CD4-positive, alpha-beta T cell treated with Interleukin-21 for 1 hour (primary cell): ENCODE data around the gene TRHDE.

Source experiments
- DNase-seq: peaks from one replicate; pipeline ENCODE4 v3.0.0-alpha.2; 2020

Gene TRHDE, protein sequence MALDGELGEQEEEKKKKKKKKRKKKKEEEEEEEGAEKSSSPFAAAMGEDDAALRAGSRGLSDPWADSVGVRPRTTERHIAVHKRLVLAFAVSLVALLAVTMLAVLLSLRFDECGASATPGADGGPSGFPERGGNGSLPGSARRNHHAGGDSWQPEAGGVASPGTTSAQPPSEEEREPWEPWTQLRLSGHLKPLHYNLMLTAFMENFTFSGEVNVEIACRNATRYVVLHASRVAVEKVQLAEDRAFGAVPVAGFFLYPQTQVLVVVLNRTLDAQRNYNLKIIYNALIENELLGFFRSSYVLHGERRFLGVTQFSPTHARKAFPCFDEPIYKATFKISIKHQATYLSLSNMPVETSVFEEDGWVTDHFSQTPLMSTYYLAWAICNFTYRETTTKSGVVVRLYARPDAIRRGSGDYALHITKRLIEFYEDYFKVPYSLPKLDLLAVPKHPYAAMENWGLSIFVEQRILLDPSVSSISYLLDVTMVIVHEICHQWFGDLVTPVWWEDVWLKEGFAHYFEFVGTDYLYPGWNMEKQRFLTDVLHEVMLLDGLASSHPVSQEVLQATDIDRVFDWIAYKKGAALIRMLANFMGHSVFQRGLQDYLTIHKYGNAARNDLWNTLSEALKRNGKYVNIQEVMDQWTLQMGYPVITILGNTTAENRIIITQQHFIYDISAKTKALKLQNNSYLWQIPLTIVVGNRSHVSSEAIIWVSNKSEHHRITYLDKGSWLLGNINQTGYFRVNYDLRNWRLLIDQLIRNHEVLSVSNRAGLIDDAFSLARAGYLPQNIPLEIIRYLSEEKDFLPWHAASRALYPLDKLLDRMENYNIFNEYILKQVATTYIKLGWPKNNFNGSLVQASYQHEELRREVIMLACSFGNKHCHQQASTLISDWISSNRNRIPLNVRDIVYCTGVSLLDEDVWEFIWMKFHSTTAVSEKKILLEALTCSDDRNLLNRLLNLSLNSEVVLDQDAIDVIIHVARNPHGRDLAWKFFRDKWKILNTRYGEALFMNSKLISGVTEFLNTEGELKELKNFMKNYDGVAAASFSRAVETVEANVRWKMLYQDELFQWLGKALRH

DNA sequence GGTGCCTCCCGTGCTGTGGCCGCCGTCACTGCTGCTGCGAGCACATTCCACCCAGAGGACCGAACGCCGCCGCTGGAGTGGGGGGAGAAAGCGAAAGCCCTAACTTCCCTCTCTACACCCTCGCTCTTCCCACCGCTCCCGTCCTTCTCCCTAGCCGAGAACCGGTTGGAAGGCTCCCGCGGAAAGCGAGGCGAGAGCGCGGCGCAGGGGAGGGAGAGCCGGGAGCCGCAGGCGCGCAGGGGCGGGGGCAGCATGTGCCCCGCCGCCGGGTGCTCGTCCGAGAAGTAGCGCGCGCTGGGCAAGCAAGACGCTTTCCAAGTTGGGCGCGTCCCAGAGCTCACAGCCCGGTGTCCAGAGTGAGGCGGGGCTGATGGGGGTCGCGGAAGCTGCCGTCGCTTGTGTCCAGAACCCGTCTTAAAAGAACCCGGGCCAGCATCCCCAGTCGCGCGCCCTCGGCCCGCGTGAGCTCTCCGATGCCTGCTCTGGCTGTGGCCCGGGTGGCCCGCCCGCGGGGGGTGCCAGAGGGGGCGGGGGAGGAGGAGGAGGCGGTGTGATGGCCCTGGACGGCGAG, at the start of gene TRHDE:
TSS of gene TRHDE (plus strand) at position 280 of the 571 bp plus-strand sequence. CDS start at position 554, 274 bp downstream.
- no peak for DNase-seq

DNA sequence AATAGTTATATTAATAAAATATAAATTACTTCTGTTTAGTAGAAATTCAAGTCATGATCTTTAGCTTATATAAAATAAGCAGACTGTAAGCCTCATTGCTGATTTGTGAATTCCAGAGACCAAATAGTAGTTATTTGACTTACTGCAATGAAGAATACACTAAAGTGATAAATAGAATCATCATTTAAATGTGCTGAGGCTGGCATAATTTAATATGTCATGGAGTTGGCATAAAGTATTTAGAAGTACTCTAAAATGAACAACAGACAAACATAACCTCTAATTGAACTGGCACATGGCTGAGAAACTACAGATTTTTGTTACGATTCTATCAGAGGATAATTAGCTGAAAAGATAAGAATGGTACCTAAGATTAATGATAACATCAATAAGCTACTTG, 45.7 kb upstream of the TRHDE start:
- DNase-seq, result no peak

DNA sequence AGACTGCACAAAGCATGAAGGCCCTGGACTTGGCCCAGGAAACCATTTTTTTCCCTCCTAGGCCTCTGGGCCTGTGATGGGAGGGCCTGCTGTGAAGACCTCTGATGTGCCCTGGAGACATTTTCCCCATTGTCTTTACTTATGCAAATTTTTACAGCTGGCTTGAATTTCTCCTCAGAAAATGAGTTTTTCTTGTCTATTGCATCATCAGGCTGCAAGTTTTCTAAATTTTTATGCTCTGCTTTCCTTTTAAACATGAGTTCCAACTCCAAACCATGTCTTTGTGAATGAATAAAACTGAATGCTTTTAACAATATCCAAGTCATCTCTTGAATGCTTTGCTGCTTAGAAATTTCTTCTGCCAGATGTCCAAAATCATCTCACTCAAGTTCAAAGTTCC, 43.7 kb upstream of the TRHDE start:
- DNase-seq, result no peak

DNA sequence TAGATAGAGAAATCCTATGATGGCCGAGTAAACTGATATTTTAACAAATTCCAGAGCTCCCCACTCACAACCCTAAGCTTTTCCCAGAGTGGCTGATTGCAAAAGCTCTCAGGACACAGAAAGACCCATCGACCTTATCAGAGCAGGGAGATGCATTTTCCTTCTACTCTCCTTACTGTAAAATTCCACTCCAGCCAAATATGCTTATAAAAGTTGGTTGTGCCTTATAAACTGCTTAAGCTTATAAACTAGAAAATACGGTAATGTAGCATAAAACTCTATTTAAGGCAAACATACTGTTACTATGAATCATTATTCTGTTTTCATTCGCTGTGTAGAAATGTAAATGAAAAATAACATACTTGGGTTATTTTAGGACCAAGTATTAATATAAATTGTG, 41.6 kb upstream of the TRHDE start:
- no peak for DNase-seq

DNA sequence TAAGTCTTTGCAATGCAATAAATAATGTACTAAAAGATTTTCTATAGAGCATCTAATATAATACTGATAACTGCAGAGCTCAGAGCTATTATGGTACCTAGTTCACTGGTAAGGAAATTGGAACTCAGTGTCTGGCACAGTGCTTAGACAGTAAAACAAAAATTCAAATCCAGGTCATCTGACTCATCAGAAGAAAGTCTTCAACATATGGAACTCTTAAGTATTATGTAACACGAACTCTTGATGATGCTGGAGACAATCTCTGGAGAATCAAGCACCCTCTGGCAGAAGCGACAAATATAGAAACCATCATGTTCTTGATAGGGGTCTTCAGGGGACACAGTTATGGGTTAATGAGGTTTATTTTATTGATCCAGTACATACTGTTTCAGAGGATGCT, 37.3 kb upstream of the TRHDE start:
- no peak for DNase-seq

DNA sequence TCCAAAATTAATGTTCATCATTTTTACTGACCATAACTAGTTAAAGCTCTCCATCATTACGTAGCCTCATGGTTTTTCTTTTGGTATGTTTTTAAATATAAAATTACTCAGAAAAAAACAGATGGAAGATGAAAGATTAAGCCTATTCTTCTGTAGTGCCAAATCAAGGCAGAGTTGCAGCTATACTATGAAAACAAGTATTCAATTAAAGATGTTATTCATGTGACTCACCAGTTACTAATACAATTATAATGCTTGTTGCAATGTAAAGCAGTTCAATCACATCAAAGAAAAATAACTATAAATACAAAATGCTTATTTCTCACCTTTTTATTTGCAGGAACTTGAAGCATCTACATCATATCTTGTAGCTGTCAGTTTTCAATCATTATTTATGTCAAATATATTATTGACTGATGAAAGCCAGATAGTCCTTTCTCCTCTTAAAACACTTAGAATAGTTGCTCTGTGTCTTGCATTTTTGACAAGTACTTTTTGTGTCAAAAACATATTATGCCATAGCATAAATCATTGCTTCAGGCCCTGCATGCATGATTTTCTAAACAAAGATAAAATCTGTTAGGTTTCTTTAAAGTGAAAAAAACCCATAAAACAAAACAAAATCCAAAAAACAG, 36.0 kb upstream of the TRHDE start:
- no peak for DNase-seq

DNA sequence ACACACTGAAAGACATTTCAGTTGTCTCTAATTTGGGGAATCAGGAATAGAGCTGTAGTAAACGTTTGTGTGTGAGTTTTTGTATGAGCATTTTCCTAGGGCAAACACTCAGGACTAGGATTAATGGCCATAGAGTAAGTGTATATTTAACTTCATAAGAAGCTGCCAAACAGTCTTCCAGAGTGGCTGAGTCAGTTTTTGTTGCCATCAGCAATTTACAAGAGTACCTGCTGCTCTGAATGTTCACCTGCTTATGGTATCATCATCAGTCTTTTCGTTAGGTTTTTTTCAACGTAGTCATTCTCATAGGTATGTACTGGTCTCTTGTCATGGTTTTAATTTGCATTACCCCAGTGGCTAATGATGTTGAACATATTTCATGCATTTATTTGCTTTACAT, 30.6 kb upstream of the TRHDE start:
- DNase-seq, result no peak

DNA sequence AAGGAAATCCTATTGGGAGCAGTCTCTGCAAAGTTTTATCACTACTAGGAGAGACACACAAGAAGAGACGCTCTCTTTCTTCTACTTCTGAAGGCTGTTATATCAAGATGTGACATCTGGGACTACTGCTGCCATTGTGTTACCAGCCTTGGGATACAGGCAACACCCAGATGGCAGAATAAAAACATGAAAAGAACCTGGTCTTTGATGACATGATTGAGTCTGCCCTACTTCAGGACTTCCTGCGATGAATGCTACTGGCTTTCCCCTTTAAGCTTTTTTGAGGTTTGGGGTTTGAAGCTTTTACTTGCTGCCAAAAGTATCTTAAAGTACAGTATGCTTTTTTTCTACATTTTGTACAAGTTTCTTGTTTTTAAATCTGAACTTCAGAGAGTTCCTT, 29.2 kb upstream of the TRHDE start:
- no peak for DNase-seq

DNA sequence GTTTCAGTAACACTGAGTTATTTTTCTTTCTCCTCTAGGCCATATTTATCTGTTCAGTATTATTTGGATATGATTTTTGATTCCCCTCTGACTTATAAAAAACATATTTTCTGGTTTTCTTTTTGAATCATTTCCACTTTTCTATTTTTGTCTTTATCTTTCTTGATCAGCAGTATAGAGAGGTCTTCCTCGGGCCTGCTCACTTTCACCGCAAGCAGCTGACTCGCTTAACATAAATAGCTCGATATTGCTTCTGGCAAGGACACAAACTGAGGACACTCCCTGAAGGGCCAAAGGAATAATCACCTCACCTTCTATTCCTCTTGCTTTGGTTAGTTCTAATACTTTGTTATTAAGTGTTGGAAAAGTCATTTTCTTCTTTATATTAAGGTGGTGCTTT, 25.8 kb upstream of the TRHDE start:
- DNase-seq, result no peak

DNA sequence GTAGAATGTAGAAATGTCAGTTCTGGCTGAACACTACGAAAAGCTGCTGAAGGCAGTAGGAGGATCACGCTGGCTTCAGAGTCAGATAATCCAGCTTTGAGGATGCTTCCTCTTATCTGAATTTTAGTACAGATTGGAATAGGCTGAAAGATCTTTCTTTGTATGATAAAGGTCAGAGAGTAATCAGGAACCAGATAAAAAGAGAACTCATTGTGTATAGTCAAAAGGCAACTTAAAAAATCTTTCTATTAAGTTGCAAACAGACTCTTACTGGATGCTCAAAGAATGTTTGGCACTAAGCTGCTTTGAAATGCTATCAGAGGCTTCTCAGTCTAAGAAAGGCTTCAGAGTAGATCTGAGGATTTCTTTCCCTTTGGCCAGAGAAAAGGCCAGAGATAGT, 21.8 kb upstream of the TRHDE start:
- DNase-seq, result no peak

DNA sequence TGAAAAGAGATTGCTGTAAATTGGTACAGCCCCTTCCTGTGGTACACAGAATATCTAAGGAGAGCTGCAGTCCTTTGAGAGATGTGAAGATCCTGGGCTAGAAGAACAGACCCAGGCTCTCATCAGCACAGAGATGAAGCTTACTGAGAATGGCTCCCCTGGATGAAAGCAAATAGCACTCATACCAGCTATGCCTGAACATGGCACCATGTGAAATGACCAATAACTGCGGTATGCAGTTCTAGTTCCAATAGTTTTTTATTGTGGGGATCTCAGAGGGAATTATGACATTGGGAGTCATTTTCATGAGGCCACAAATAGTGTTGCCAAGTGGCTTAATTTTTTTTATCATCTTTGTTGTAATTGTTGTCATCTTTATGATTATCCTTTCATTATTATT, 15.4 kb upstream of the TRHDE start:
- DNase-seq, result no peak

DNA sequence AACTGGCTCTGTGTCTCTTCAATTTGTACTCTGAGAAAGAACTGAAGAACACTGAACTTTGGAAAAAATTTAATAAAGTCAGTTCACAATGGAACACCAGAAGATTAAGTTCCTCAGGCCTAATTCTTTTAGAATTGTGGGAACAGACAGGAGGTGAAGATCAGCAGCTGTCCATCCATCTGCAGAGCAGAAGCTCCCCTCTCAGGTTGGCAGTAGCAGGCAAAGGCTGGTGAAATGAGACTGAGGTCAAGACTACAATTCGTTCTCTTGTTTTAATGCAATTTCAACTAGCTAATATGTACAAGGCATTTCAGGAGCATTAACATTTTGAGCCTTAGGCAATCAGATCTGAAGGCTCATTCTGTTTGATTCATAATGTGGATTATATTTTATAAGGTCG, 10.3 kb upstream of the TRHDE start:
- DNase-seq, result no peak

DNA sequence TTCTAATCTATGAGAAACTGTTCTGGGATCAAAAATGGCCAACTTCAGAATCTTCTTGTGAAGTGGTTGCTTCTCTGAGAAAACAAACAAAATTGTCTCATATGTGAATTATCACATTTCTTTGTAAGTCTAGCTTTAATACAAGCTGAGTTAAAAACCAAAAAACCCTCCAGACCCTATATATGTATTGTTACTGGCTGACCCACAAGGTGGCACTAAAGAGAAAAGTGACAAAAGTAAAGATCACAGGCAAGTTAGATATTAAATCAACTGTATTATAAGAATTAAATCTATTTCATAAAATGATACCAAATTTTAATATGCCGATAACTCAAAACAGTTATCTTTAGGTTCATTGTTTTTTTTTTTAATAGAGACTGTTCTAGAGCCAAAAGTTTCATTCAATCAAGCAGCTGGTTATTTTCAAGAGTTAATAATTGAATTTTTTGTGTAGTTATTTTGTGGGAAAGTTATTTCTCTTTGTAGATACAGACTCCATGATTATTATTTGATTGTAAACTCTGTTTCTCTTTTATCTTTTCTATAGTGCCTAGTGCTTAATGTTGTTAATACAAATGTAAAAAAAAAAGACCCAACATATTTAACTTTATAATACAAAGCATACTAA, 7.5 kb upstream of the TRHDE start:
- no peak for DNase-seq

DNA sequence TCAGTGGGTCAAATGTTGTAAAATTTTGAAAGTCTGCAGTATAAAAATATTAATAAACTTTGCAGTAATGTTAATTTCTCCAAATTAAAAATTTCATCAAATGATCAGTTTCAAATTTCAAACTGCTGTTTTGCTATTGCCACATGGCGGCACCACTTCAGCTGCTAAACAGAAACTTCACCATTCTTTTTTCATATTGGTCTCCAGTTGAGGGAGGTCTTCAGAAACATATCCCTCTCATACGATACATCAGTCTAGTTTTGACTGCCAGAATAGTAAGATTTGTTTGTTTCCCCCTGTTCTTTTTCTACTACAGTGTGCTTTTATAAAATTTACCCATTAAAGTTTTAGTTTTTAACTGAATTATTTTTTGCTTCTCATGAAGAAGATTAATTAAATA, 4.2 kb upstream of the TRHDE start:
- DNase-seq, result no peak

DNA sequence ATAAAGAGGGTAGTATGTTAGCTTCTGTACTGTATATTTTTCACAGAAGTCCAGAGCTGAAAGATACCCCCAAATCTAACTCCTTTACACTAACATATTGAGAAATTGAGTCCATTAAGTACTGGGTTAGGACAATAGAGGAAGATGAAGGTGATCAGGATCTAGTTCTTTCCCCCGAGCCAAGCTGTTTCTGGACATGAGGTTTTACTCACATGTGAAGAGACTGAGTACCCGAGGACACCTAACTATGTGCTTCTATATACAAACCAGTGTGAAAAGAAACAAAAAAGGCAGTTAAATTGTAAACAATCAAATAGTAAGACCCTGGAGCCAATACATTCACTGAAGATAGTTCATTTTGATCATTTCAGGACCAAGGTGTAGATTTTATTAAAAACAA, 3.8 kb upstream of the TRHDE start:
- DNase-seq, result no peak

DNA sequence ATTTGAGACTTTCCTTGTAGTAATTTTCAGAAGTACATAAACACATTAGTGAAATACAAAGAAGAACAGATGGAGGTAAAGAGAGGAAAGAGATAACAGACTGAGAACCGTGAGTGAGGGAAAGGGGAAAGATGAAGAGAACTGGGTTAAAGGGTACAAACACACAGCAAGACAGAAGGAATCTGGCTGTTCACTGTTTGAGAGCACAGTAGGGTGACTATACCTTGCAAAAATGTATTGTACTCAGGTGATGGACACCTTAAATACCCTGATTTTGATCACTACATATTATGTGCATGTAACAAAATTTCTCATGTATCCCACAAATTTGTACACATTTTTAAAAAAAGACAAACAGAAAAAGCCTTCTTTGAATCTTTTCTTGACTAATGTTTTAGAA, 2.7 kb upstream of the TRHDE start:
- DNase-seq, result no peak

DNA sequence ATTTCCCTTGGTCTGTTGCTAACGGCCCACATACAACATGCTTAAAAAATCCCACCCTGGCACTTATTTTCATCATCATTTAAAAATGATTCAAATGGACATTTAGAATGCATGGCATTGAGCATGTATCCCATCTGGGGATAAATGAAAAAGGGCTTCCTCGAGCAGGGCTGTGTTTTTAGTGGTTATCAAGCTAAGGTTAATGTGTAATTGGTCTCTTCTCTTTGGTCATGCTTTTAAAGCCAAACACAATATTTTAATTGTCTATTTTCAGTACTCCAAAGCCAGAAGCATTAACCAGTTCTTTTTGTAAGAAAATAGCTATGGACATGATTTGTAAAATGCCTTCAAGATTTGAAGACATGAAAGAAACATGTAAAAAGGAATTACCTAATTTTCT, 1.9 kb upstream of the TRHDE start:
- DNase-seq, result no peak

DNA sequence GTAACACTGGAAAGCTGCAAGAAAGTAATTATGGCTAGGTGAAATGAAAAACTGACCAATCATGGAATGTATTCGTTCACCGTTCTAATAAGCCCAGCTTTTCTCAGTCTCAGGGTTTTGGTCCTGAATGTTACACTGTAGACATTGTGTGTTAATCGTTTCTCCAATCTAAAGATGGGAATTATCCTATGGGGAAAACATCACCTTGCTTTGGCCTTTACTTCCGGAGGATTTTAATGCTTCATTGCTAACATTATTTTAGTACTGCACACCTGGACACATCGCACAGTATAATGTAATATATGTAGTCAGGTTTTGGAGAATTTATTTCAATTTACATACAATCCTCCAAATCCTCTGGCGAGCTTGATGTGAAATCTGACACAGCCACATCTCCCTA, 1.2 kb upstream of the TRHDE start:
- no peak for DNase-seq

DNA sequence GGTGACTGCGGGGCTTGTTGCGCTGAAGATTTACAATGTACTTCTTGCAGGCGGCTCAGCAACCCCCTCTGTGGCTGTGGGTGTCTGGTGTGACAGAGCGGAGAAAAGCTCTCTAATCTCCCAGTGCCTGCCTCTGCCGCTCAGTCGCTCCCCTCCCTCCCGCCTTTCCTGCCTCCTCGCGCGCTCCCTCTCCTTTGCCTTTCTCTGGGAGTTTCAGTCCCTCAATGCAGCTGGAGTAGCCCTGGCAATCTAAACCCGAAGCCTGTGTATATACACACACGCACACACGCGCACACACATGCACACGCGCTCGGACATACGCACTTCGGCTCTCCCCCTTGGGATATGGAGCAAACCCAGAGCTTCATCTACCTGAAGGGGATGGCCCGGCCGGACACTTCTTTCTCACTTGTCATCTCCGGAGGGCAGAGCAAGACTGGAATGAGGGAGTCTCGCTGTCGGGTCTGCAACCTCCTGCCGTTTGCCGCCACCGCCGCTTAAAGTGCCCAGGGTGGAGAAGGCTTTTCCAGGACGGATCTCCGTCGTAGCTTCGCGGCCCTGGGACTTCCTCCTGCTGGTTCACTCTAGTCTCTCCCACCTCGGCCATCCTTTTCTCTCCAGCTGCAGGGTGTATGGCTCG, 599 bp upstream of the TRHDE start:
- no peak for DNase-seq

DNA sequence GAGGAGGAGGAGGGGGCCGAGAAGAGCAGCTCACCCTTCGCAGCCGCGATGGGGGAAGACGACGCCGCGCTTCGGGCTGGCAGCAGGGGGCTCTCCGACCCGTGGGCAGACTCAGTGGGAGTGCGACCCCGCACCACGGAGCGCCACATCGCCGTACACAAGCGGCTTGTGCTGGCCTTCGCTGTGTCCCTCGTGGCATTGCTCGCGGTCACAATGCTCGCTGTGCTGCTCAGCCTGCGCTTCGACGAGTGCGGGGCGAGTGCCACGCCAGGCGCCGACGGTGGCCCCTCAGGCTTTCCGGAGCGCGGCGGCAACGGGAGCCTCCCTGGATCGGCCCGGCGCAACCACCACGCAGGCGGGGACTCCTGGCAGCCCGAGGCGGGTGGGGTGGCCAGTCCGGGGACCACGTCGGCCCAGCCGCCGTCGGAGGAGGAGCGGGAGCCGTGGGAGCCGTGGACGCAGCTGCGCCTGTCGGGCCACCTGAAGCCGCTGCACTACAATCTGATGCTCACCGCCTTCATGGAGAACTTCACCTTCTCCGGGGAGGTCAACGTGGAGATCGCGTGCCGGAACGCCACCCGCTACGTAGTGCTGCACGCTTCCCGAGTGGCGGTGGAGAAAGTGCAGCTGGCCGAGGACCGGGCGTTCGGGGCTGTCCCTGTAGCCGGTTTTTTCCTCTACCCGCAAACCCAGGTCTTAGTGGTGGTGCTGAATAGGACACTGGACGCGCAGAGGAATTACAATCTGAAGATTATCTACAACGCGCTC, 745 bp downstream of the TRHDE start:
- no peak for DNase-seq

DNA sequence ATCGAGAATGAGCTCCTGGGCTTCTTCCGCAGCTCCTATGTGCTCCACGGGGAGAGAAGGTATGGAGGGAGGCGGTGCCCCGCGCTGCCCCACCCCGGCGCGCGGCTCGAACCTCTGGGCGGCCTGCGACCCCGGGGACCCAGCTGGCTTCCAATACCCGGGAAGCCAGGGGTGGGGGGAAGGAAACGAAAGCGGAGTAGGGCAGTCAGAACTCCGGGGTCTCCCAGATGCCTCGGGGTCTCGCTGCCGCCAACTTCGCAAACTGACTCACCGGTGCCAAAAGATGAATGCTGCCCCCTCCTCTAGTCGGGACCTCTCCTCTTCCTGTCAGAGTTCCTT, 1.3 kb downstream of the TRHDE start:
- DNase-seq, result no peak
